Measurements from ENCODE around the gene WNT10A. TPM values are rescaled to one million over a fixed set of nuclear protein-coding genes. Genes with fewer than 3 reads are reported as not detected.

WNT10A gene
- total and polyA plus RNA-seq, 10 of the 15 experiments (the other 5 are each of a cell fraction or from before 2014, with no cell fraction given): 0.61 to 45.0 (median 6.9) TPM

- TF ChIP-seq, protein P1, sequence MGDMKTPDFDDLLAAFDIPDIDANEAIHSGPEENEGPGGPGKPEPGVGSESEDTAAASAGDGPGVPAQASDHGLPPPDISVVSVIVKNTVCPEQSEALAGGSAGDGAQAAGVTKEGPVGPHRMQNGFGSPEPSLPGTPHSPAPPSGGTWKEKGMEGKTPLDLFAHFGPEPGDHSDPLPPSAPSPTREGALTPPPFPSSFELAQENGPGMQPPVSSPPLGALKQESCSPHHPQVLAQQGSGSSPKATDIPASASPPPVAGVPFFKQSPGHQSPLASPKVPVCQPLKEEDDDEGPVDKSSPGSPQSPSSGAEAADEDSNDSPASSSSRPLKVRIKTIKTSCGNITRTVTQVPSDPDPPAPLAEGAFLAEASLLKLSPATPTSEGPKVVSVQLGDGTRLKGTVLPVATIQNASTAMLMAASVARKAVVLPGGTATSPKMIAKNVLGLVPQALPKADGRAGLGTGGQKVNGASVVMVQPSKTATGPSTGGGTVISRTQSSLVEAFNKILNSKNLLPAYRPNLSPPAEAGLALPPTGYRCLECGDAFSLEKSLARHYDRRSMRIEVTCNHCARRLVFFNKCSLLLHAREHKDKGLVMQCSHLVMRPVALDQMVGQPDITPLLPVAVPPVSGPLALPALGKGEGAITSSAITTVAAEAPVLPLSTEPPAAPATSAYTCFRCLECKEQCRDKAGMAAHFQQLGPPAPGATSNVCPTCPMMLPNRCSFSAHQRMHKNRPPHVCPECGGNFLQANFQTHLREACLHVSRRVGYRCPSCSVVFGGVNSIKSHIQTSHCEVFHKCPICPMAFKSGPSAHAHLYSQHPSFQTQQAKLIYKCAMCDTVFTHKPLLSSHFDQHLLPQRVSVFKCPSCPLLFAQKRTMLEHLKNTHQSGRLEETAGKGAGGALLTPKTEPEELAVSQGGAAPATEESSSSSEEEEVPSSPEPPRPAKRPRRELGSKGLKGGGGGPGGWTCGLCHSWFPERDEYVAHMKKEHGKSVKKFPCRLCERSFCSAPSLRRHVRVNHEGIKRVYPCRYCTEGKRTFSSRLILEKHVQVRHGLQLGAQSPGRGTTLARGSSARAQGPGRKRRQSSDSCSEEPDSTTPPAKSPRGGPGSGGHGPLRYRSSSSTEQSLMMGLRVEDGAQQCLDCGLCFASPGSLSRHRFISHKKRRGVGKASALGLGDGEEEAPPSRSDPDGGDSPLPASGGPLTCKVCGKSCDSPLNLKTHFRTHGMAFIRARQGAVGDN (IDR thresholded peaks at IDR 0.05): no peak
- no peak for TF ChIP-seq YBX1 (IDR thresholded peaks at IDR 0.05)
These were observed 17.6 kb upstream of the WNT10A start (continued) for GRCh38 chr2:218863021-218863520.

DNA sequence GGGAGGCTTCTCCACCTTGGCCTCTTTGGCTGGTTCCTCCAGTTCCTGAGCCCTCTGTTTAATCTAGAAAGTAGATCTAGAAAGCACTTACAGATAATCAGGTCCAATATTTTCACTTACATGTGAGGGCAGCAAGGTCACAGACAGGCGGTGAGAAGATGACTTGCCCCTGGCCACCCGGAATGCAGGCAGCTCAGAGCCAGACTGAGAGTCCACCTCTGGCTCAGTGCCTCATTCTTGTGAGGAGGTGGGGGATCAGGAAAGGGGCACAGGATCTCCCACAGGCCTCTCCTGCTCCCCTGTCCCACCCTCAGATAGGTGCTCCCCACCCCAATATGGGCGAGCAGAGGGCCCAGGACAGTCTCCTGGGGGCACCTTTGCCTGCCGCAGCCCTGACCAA, 15.3 kb upstream of the WNT10A start:
- Histone ChIP-seq H3K4me1 (ENCODE audit: control insufficient read depth, insufficient read depth, low read length) (0 out of 2 replicates have a peak, but pooled peaks cover 6% of the 10 kb centered on the region), H3K79me2 (ENCODE audit: control insufficient read depth, insufficient read depth, low read length) (no peaks in the 10 kb centered on the region), H3K27me3 (replicated peaks in 1 of 2; ENCODE audit: control insufficient read depth in 2 of 2, insufficient read depth in 2 of 2, low read length in 1 of 2) (peaks cover 8 to 10% of the 10 kb centered on the region in 2 experiments), H3K36me3 (ENCODE audit: control insufficient read depth in 2 of 2, insufficient read depth in 2 of 2, low read length in 1 of 2) (no peaks in the 10 kb centered on the region), H3K9ac (ENCODE audit: control insufficient read depth, insufficient read depth, low read length) (no peak overlapping the region), H2AFZ (ENCODE audit: control insufficient read depth, low read depth, low read length) (no peak overlapping the region), H3K9me3 (replicated peaks; ENCODE audit: control insufficient read depth, insufficient read depth, low read length) (no peaks in the 10 kb centered on the region), H3K4me2 (ENCODE audit: control insufficient read depth, insufficient read depth) (no peak overlapping the region), H3K4me3 (no peak overlapping the region), H3K27ac (ENCODE audit: control insufficient read depth, insufficient read depth) (no peak overlapping the region), H4K20me1 (ENCODE audit: control insufficient read depth, insufficient read depth) (no peaks in the 10 kb centered on the region)
- in situ Hi-C loops (cut with MboI): no loop called here
- RAD21 ChIA-PET (ENCODE audit: unreplicated experiment): interaction anchor here (2.9 kb wide), 1 partner anchor 11 kb away, joined by 10 read pairs; no protein-coding TSS in a partner anchor
- intact Hi-C loops (cut with micrococcal nuclease; ENCODE audit: unreplicated experiment): loop anchor here (5.0 kb wide), 1 partner anchor 37 kb away; no protein-coding TSS in a partner anchor
- ATAC-seq: no peak
- SMC1A ChIA-PET (ENCODE audit: uncharacterized antibody, unreplicated experiment): no interaction called here
- DNase-seq (ENCODE audit: low read depth, low spot score): no peak
- POLR2A ChIA-PET: no interaction called here
- WGBS (ENCODE audit: insufficient coverage, insufficient replicate concordance, low lambda C conversion rate, missing lambda C conversion rate): 63% methylated on average over 4 of the region's 4 CpGs
- no TSS peak for BruUV-seq (replicated peaks)
- FAIRE-seq: no peak
- CTCF ChIA-PET: interaction anchor here (3.5 kb wide), 1 partner anchor 11 kb away, joined by 13 read pairs; no protein-coding TSS in a partner anchor
- TF ChIP-seq MTA3 (IDR thresholded peaks at IDR 0.05; ENCODE audit: borderline replicate concordance, low read length): no peak
- TF ChIP-seq DPF2 (IDR thresholded peaks at IDR 0.05): no peak
- no peak for TF ChIP-seq MEF2A (IDR thresholded peaks at IDR 0.05; ENCODE audit: insufficient read depth, low read depth, low read length)
- TF ChIP-seq PAX8 (IDR thresholded peaks at IDR 0.05): no peak
- no peak for TF ChIP-seq BRCA1 (IDR thresholded peaks at IDR 0.05; ENCODE audit: low read depth, low read length)
- no peak for TF ChIP-seq TCF12 (IDR thresholded peaks at IDR 0.05; ENCODE audit: low read depth, low read length)
- TF ChIP-seq SMC3 (IDR thresholded peaks at IDR 0.05; ENCODE audit: borderline replicate concordance, low read length): no peak
- no peak for TF ChIP-seq CBX3 (IDR thresholded peaks at IDR 0.05; ENCODE audit: borderline replicate concordance, low read depth)
- TF ChIP-seq, protein P2, sequence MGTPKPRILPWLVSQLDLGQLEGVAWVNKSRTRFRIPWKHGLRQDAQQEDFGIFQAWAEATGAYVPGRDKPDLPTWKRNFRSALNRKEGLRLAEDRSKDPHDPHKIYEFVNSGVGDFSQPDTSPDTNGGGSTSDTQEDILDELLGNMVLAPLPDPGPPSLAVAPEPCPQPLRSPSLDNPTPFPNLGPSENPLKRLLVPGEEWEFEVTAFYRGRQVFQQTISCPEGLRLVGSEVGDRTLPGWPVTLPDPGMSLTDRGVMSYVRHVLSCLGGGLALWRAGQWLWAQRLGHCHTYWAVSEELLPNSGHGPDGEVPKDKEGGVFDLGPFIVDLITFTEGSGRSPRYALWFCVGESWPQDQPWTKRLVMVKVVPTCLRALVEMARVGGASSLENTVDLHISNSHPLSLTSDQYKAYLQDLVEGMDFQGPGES (IDR thresholded peaks at IDR 0.05): no peak
- TF ChIP-seq NFYA (IDR thresholded peaks at IDR 0.05; ENCODE audit: borderline replicate concordance, low read depth, low read length): no peak
- no peak for TF ChIP-seq FOS (IDR thresholded peaks at IDR 0.05; ENCODE audit: borderline replicate concordance, extremely low read depth, insufficient read length)
- no peak for TF ChIP-seq PRDM15 (CRISPR knock-in tag; IDR thresholded peaks at IDR 0.05)
- TF ChIP-seq MYB (IDR thresholded peaks at IDR 0.05; ENCODE audit: borderline replicate concordance, low read depth, low read length): no peak

Measured in GM12878 (cell line).